A549 (cell line): Measurements from ENCODE around the gene CRELD1. TPM values are rescaled to one million over a fixed set of nuclear protein-coding genes. Genes with fewer than 3 reads are reported as not detected.

ENCODE experiments used
- ATAC-seq, 2 experiments: fragments of 200-7000 bp in 1 of 2; fragments of >200 bp in 1 of 2; cut with Nextera tagmentation in 1 of 2; cut with Tn5 transposase in 1 of 2; 3 replicates each; pipeline versions ENCODE4 v1.8.0 to v1.9.1; 2018 to 2020; ENCODE audit warnings: mild to moderate bottlenecking in 1 of 2, moderate library complexity in 1 of 2
- CTCF ChIA-PET: fragments of 300-600 bp; sonication (Branson Sonifier 250); formaldehyde crosslinking; extraction: SDS; loops from one replicate; lab custom pipeline; 2021; ENCODE audit warnings: antibody characterized with exemption, inconsistent platforms; lab: Yijun Ruan, JAX
- POLR2A ChIA-PET: fragments of 350-600 bp; formaldehyde crosslinking; extraction: SDS; loops from one replicate; lab custom pipeline; 2021; ENCODE audit warnings: antibody characterized with exemption, inconsistent platforms; lab: Yijun Ruan, JAX
- DNase-seq, 2 experiments: peaks; one replicate each; pipeline versions ENCODE4 v3.0.0 to v3.0.0-alpha.2; 2011 to 2016; ENCODE audit warnings: low read depth in 1 of 2, low spot score in 1 of 2
- FAIRE-seq: peaks from 2 replicates; lab custom pipeline; 2011; peaks lifted over from hg19 to GRCh38; lab: Jason Lieb, UNC
- H3K27ac ChIP-seq, 2 experiments: fragments of >200 bp; sonication (Bioruptor Twin); formaldehyde crosslinking; 3 replicates each; pipeline ENCODE4 v1.5.1; 2016 to 2017
- H3K4me1 ChIP-seq: fragments of >200 bp; sonication (Bioruptor Twin); formaldehyde crosslinking; 3 replicates; pipeline ENCODE4 v1.6.1; 2016
- H3K4me2 ChIP-seq: fragments of >200 bp; sonication (Bioruptor Twin); formaldehyde crosslinking; 3 replicates; pipeline ENCODE4 v1.6.1; 2016
- H3K4me3 ChIP-seq: fragments of >200 bp; sonication (Bioruptor Twin); formaldehyde crosslinking; 3 replicates; pipeline ENCODE4 v1.5.1; 2016
- H3K9me3 ChIP-seq: fragments of >200 bp; sonication (Bioruptor Twin); formaldehyde crosslinking; 3 replicates; pipeline ENCODE4 v1.6.1; 2016
- CBX2 ChIP-seq: fragments of 200-600 bp; sonication (generic); IDR thresholded peaks from 2 replicates; pipeline ENCODE4 v1.6.1; 2016; ENCODE audit warnings: low read depth, mild to moderate bottlenecking, borderline replicate concordance
- CBX8 ChIP-seq: fragments of 200-600 bp; sonication (generic); IDR thresholded peaks from 2 replicates; pipeline ENCODE4 v1.6.1; 2016
- CEBPB ChIP-seq, 2 experiments: fragments of >200 bp in 1 of 2; sonication (Bioruptor Twin) in 1 of 2; formaldehyde crosslinking in 1 of 2; IDR thresholded peaks; 2 replicates each; pipeline ENCODE4 v1.6.1; 2012 to 2016
- E2F6 ChIP-seq: IDR thresholded peaks from 2 replicates; pipeline ENCODE4 v1.6.1; 2012; ENCODE audit warnings: low read depth, borderline replicate concordance
- EHMT2 ChIP-seq: fragments of 200-600 bp; sonication (generic); IDR thresholded peaks from 2 replicates; pipeline ENCODE4 v1.6.1; 2016; ENCODE audit warnings: antibody characterized with exemption, low read depth, mild to moderate bottlenecking, moderate library complexity
- FOXS1 ChIP-seq: fragments of 250-450 bp; sonication (Bioruptor Pico); IDR thresholded peaks from 2 replicates; pipeline ENCODE4 v1.5.0; 2020; ENCODE audit warnings: mild to moderate bottlenecking, moderate library complexity
- GATA3 ChIP-seq: IDR thresholded peaks from 2 replicates; pipeline ENCODE4 v1.6.1; 2012; ENCODE audit warnings: borderline replicate concordance
- HES2 ChIP-seq: fragments of >200 bp; sonication (Bioruptor Twin); formaldehyde crosslinking; IDR thresholded peaks from 2 replicates; pipeline ENCODE4 v1.6.1; 2016
- JUN ChIP-seq, 2 experiments: fragments of >200 bp; sonication (Bioruptor Twin); formaldehyde crosslinking; IDR thresholded peaks; 2 replicates in 1 of 2; 3 replicates in 1 of 2; pipeline ENCODE4 v1.6.1; 2016 to 2017
- JUNB ChIP-seq: fragments of >200 bp; sonication (Bioruptor Twin); formaldehyde crosslinking; IDR thresholded peaks from 2 replicates; pipeline ENCODE4 v1.6.1; 2016
- KDM1A ChIP-seq: fragments of 200-600 bp; sonication (generic); IDR thresholded peaks from 2 replicates; pipeline ENCODE4 v1.6.1; 2016; ENCODE audit warnings: low read depth, mild to moderate bottlenecking
- MAX ChIP-seq: IDR thresholded peaks from 2 replicates; pipeline ENCODE4 v1.6.1; 2012
- NFE2L2 ChIP-seq: fragments of 150-350 bp; conservative IDR thresholded peaks from 2 replicates; pipeline ENCODE4 v1.6.1; 2014; ENCODE audit warnings: low read length
- PBX3 ChIP-seq: IDR thresholded peaks from 2 replicates; pipeline ENCODE4 v1.6.1; 2012
- POLR2AphosphoS2 ChIP-seq: conservative IDR thresholded peaks from 2 replicates; pipeline ENCODE4 v1.6.1; 2012; ENCODE audit warnings: low read length, improper control_type of control experiment, inconsistent platforms
- RAD21 ChIP-seq, 2 experiments: fragments of >200 bp in 1 of 2; sonication (Bioruptor Twin) in 1 of 2; formaldehyde crosslinking in 1 of 2; IDR thresholded peaks in 1 of 2; conservative IDR thresholded peaks in 1 of 2; 2 replicates in 1 of 2; 3 replicates in 1 of 2; pipeline ENCODE4 v1.6.1; 2012 to 2018; ENCODE audit warnings: inconsistent platforms in 1 of 2
- RARB ChIP-seq: fragments of 250-450 bp; sonication (Bioruptor Pico); IDR thresholded peaks from 2 replicates; pipeline ENCODE4 v1.8.0; 2021; ENCODE audit warnings: mild to moderate bottlenecking, moderate library complexity
- SMC3 ChIP-seq: fragments of >200 bp; sonication (Bioruptor Twin); formaldehyde crosslinking; IDR thresholded peaks from 3 replicates; pipeline ENCODE4 v1.6.1; 2018; ENCODE audit warnings: inconsistent platforms
- TP53 ChIP-seq: fragments of 250-450 bp; sonication (Bioruptor Pico); IDR thresholded peaks from 2 replicates; pipeline ENCODE4 v1.5.0; 2021; ENCODE audit warnings: mild to moderate bottlenecking, moderate library complexity
- ZFP36 ChIP-seq: fragments of 450-650 bp; IDR thresholded peaks from 2 replicates; pipeline ENCODE4 v1.6.1; 2014; ENCODE audit warnings: borderline replicate concordance; ENCODE audit not compliant: partially characterized antibody
- WGBS: methylation state at CpG from one replicate; pipeline ENCODE4 v1.1.6; 2017; ENCODE audit errors: missing lambda C conversion rate; 5-methylcytosine and 5-hydroxymethylcytosine counted together
- polyA plus RNA-seq, 4 experiments: library from polyadenylated mRNA; depleted of rRNA in 3 of 4; stranded (reverse); fragments of >200 nt; fragmentation: RNase III in 1 of 4; extraction: RNeasy Plus Mini Kit Qiagen cat#74134 plus additional on column Dnase treatment in 1 of 4; gene quantifications; 2 replicates in 3 of 4; 3 replicates in 1 of 4; pipeline ENCODE4 v1.2.3, GENCODE V29; 2011 to 2017
- TF ChIP-seq, protein P1 (sequence below): fragments of >200 bp; sonication (Bioruptor Twin); formaldehyde crosslinking; IDR thresholded peaks from 3 replicates; pipeline ENCODE4 v1.5.1; 2016
- TF ChIP-seq, protein P2 (sequence below): fragments of 150-350 bp; IDR thresholded peaks from 2 replicates; pipeline ENCODE4 v1.6.1; 2014; ENCODE audit warnings: low read depth, mild to moderate bottlenecking, low read length

CRELD1 gene
- polyA plus RNA-seq, 2 of the 4 experiments (the other 2 are of a cell fraction), result 11.1 to 13.9 TPM

GRCh38 chr3:9903238-9903624, 30.4 kb upstream of the CRELD1 start:
- WGBS, result 41% methylated on average over 4 of the region's 4 CpGs
- no peak for FAIRE-seq
- TF ChIP-seq, protein P1, sequence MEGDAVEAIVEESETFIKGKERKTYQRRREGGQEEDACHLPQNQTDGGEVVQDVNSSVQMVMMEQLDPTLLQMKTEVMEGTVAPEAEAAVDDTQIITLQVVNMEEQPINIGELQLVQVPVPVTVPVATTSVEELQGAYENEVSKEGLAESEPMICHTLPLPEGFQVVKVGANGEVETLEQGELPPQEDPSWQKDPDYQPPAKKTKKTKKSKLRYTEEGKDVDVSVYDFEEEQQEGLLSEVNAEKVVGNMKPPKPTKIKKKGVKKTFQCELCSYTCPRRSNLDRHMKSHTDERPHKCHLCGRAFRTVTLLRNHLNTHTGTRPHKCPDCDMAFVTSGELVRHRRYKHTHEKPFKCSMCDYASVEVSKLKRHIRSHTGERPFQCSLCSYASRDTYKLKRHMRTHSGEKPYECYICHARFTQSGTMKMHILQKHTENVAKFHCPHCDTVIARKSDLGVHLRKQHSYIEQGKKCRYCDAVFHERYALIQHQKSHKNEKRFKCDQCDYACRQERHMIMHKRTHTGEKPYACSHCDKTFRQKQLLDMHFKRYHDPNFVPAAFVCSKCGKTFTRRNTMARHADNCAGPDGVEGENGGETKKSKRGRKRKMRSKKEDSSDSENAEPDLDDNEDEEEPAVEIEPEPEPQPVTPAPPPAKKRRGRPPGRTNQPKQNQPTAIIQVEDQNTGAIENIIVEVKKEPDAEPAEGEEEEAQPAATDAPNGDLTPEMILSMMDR, result no peak
- no peak for TF ChIP-seq PBX3
- TF ChIP-seq CEBPB (IDR thresholded peaks at IDR 0.05), result no peak
- TF ChIP-seq GATA3, result no peak
- no peak for TF ChIP-seq FOXS1 (CRISPR knock-in tag)
- TF ChIP-seq, all 56 proteins: peak for 0
- POLR2A ChIA-PET, result interaction anchor here (0.9 kb wide), 1 partner anchor 12 kb away, joined by 3 read pairs; no protein-coding TSS in a partner anchor
- CTCF ChIA-PET, result interaction anchor here (1.0 to 3.9 kb wide), 8 partner anchors 10 to 43 kb away, joined by 3 to 18 read pairs (median 5); partner anchors contain the start of gene CRELD1
- DNase-seq (no peak), ATAC-seq (peak in 1 of 2 experiments; percentile 42; a peak in 3 of 6 replicates)
- Histone ChIP-seq H3K27ac (peak overlapping the region in 1 of 2 experiments; percentile 67; a peak in 3 of 6 replicates), H3K4me2 (peak overlapping the region; percentile 29; the same call in 1 of the 3 replicates), H3K4me1 (peaks cover 27% of the 10 kb centered on the region), H3K4me3 (no peak overlapping the region), H3K9me3 (no peaks in the 10 kb centered on the region)

- H3K9me3 ChIP-seq, result no peaks in the 10 kb centered on the region
- TF ChIP-seq KDM1A (no peak), POLR2AphosphoS2 (no peak), SMC3 (no peak)
- H3K4me2 ChIP-seq, result no peak overlapping the region
- ChIA-PET CTCF (interaction anchor here (1.0 to 3.9 kb wide), 5 partner anchors 11 to 43 kb away, joined by 3 to 18 read pairs (median 5); partner anchors contain the start of gene CRELD1), POLR2A (interaction anchor here (0.5 kb wide), 1 partner anchor 10 kb away, joined by 12 read pairs; no protein-coding TSS in a partner anchor)
- no peak overlapping the region for H3K27ac ChIP-seq
- no peak for ATAC-seq
- H3K4me1 ChIP-seq, result peaks cover 20% of the 10 kb centered on the region
- no peak for FAIRE-seq
- no peak for DNase-seq
- H3K4me3 ChIP-seq, result no peak overlapping the region
- WGBS, result 90% methylated on average over 4 of the region's 4 CpGs
These were observed 29.7 kb upstream of the CRELD1 start for GRCh38 chr3:9903904-9904303.

DNA sequence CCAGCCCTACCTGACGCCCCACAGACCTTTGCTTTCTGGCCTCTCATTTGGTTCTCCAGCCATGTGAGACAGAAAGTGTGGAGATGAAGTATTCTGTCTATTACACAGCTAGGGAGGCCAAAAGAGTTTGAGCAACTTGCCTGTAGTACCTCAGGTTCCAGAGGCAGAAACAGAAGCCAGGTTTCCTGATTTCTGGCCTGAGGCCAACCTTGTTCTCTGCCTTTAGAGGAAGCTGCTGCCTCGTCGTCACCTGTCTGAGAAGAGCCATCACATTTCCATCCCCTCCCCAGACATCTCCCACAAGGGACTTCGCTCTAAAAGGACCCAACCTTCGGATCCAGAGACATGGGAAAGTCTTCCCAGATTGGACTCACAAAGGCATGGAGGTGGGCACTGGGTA, 27.2 kb upstream of the CRELD1 start:
- Histone ChIP-seq H3K9me3 (no peaks in the 10 kb centered on the region), H3K4me3 (no peak overlapping the region), H3K4me1 (peaks cover 12% of the 10 kb centered on the region), H3K27ac (no peak overlapping the region), H3K4me2 (no peak overlapping the region)
- 94% methylated on average over 5 of the region's 5 CpGs for WGBS
- TF ChIP-seq KDM1A, result no peak
- no peak for TF ChIP-seq RAD21 (conservative IDR thresholded peaks at IDR 0.05 in 1 of 2, IDR thresholded peaks at IDR 0.05 in 1 of 2)
- TF ChIP-seq CBX8, result no peak
- TF ChIP-seq JUNB, result no peak
- TF ChIP-seq NFE2L2, result no peak
- no peak for TF ChIP-seq FOXS1 (CRISPR knock-in tag)
- no peak for TF ChIP-seq ZFP36
- TF ChIP-seq TP53, result no peak
- TF ChIP-seq RARB (CRISPR knock-in tag), result no peak
- TF ChIP-seq GATA3, result no peak
- TF ChIP-seq HES2, result no peak
- FAIRE-seq (no peak), DNase-seq (no peak), ATAC-seq (no peak)
- CTCF ChIA-PET, result interaction anchor here (1.1 to 11.4 kb wide), 7 partner anchors 13 to 54 kb away, joined by 3 to 73 read pairs (median 6); partner anchors contain the start of genes CRELD1 and JAGN1
- POLR2A ChIA-PET, result no interaction called here

GRCh38 chr3:9908286-9908685, 25.3 kb upstream of the CRELD1 start:
- ATAC-seq (no peak), FAIRE-seq (no peak), DNase-seq (no peak)
- WGBS, result 69% methylated on average over 3 of the region's 3 CpGs
- H3K4me2 ChIP-seq, result no peak overlapping the region
- ChIA-PET POLR2A (no interaction called here), CTCF (interaction anchor here (1.2 to 11.4 kb wide), 4 partner anchors 10 to 38 kb away, joined by 3 to 73 read pairs (median 8); partner anchors contain the start of gene CRELD1)
- no peak overlapping the region for H3K4me3 ChIP-seq
- H3K4me1 ChIP-seq, result peaks cover 18% of the 10 kb centered on the region
- no peak overlapping the region for H3K27ac ChIP-seq
- H3K9me3 ChIP-seq, result no peaks in the 10 kb centered on the region
- TF ChIP-seq RARB (CRISPR knock-in tag) (no peak), E2F6 (no peak), JUN (IDR thresholded peaks at IDR 0.05) (no peak), CBX2 (no peak), JUNB (no peak), ZFP36 (no peak), EHMT2 (no peak), MAX (no peak)
- TF ChIP-seq, protein P1, result no peak
- TF ChIP-seq, protein P2, sequence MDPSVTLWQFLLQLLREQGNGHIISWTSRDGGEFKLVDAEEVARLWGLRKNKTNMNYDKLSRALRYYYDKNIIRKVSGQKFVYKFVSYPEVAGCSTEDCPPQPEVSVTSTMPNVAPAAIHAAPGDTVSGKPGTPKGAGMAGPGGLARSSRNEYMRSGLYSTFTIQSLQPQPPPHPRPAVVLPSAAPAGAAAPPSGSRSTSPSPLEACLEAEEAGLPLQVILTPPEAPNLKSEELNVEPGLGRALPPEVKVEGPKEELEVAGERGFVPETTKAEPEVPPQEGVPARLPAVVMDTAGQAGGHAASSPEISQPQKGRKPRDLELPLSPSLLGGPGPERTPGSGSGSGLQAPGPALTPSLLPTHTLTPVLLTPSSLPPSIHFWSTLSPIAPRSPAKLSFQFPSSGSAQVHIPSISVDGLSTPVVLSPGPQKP, result no peak
